ENCODE data around the gene UBE3B.

- TF ChIP-seq, protein P1, sequence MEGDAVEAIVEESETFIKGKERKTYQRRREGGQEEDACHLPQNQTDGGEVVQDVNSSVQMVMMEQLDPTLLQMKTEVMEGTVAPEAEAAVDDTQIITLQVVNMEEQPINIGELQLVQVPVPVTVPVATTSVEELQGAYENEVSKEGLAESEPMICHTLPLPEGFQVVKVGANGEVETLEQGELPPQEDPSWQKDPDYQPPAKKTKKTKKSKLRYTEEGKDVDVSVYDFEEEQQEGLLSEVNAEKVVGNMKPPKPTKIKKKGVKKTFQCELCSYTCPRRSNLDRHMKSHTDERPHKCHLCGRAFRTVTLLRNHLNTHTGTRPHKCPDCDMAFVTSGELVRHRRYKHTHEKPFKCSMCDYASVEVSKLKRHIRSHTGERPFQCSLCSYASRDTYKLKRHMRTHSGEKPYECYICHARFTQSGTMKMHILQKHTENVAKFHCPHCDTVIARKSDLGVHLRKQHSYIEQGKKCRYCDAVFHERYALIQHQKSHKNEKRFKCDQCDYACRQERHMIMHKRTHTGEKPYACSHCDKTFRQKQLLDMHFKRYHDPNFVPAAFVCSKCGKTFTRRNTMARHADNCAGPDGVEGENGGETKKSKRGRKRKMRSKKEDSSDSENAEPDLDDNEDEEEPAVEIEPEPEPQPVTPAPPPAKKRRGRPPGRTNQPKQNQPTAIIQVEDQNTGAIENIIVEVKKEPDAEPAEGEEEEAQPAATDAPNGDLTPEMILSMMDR (IDR thresholded peaks at IDR 0.05; ENCODE audit: poor library complexity): no peak
- no peak for TF ChIP-seq EZH2 (IDR thresholded peaks at IDR 0.05; ENCODE audit: borderline replicate concordance)
Measured at GRCh38 chr12:109581334-109581691, 103.9 kb downstream of the UBE3B start.

Data from hepatocyte (in vitro differentiated cells).